ENCODE measurements around the gene LYST.

- TF ChIP-seq POLR2AphosphoS5 (IDR thresholded peaks at IDR 0.05) (no peak), POLR2A (IDR thresholded peaks at IDR 0.05) (no peak), CTCF (IDR thresholded peaks at IDR 0.05) (no peak)
Measured at GRCh38 chr1:235799264-235799663, 67.4 kb downstream of the LYST start.

Data from prostate gland (tissue), 2 donors.